Measurements from ENCODE around the gene FAM227B.

GRCh38 chr15:49472338-49472737, 148.3 kb downstream of the FAM227B start:
- TF ChIP-seq, protein P1, sequence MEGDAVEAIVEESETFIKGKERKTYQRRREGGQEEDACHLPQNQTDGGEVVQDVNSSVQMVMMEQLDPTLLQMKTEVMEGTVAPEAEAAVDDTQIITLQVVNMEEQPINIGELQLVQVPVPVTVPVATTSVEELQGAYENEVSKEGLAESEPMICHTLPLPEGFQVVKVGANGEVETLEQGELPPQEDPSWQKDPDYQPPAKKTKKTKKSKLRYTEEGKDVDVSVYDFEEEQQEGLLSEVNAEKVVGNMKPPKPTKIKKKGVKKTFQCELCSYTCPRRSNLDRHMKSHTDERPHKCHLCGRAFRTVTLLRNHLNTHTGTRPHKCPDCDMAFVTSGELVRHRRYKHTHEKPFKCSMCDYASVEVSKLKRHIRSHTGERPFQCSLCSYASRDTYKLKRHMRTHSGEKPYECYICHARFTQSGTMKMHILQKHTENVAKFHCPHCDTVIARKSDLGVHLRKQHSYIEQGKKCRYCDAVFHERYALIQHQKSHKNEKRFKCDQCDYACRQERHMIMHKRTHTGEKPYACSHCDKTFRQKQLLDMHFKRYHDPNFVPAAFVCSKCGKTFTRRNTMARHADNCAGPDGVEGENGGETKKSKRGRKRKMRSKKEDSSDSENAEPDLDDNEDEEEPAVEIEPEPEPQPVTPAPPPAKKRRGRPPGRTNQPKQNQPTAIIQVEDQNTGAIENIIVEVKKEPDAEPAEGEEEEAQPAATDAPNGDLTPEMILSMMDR (IDR thresholded peaks at IDR 0.05), result no peak
- TF ChIP-seq POLR2A (IDR thresholded peaks at IDR 0.05) (no peak), POLR2AphosphoS5 (IDR thresholded peaks at IDR 0.05; ENCODE audit: insufficient read depth in 1 of 2, low read depth in 1 of 2) (no peak)

Data from vagina (tissue), 2 donors.